HG02981 (cell line): ENCODE data around the gene ATRNL1.

ENCODE experiments used
- ATAC-seq: cut with Tn5 transposase; IDR thresholded peaks from one replicate; pipeline ENCODE4 v1.9.1; 2021; ENCODE audit warnings: mild to moderate bottlenecking, moderate library complexity; ENCODE audit not compliant: unreplicated experiment

Gene ATRNL1

DNA sequence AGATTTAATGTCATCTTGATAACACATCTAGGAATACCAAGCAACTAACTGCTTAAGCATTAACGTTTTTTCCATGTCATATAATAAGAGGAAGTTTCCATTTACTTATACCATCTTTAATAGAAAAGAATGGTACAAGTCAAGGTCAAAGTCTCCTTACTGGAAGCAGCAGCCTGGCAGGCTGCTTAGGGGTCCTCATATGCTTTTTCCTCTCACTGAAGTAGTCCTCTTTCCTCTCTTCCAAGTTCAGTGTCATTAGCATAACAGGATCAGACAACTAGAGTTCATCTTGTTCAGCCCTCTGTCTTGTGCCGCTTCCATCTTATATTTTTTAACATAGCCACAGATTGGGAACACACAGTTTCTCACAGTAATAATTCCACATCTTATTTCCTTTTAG lies 774.1 kb downstream of the ATRNL1 start:
- ATAC-seq, result no peak

DNA sequence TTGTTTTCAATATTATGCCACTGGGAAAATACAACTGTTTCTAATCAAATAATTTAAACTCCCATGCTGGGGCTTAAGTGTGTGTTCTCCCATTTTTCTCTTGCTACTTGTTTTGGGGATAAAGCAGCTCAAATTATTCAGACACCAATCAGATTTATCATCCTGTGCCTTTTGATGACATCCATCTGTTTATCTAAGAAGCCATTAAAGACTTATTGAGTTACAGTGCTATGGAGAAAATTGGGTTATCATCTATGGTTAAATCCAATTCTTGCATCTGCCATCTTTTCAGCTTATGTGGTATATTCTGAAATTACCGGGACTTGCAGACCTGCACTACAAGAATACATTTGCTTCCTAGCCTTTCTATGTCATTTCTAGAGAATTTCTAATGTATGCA lies 778.7 kb downstream of the ATRNL1 start:
- ATAC-seq, result no peak

DNA sequence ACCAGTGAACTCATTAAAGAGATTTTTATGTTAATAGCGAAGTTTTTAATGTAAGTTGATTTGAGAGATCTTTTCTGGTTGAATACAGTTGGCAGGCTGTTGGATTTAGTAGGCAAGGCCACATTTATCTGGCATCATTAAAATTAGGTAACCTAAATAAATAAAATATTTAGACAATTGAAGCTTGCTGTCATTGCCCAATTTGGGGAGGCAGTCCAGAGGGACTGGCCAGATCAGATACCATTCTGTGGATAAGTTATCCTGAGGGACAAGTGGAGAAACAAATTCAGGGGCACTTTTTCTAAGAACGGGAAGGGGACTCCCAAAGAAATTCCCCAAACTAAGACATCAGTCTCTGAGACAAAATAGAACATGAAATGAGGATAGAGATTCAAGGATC lies 782.0 kb downstream of the ATRNL1 start:
- ATAC-seq, result no peak

GRCh38 chr10:115879372-115880089 lies 786.4 kb downstream of the ATRNL1 start:
- ATAC-seq, result peak; percentile 58

- ATAC-seq, result no peak
These were observed 788.9 kb downstream of the ATRNL1 start for GRCh38 chr10:115882021-115882420.

- ATAC-seq, result no peak
These were observed 790.2 kb downstream of the ATRNL1 start for GRCh38 chr10:115883372-115883771.

- ATAC-seq, result no peak
These were observed 791.2 kb downstream of the ATRNL1 start for GRCh38 chr10:115884331-115884730.

- ATAC-seq, result no peak
These were observed 802.0 kb downstream of the ATRNL1 start for GRCh38 chr10:115895166-115895565.

GRCh38 chr10:115898242-115898641 lies 805.1 kb downstream of the ATRNL1 start:
- no peak for ATAC-seq

- ATAC-seq, result no peak
These were observed 809.4 kb downstream of the ATRNL1 start for GRCh38 chr10:115902596-115902995.

DNA sequence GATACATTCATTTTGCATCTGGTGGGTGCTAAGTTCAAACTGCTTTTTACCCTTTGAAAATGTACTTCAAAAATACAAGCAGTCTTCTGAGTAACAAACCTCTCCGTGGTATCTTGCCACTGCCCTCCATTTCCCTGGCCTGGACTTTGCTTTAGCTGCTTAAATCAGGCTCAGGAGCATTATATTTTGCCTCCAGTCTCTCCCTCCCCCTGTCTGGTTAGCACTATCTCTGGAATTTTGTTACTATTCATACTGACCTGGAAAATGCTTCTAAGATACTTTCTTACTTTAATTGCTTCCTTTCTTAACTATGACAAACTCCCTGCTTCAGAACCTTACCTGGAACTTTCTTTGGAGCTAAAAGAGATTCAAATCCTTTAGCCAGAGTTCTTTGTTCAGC lies 810.0 kb downstream of the ATRNL1 start:
- ATAC-seq, result no peak

DNA sequence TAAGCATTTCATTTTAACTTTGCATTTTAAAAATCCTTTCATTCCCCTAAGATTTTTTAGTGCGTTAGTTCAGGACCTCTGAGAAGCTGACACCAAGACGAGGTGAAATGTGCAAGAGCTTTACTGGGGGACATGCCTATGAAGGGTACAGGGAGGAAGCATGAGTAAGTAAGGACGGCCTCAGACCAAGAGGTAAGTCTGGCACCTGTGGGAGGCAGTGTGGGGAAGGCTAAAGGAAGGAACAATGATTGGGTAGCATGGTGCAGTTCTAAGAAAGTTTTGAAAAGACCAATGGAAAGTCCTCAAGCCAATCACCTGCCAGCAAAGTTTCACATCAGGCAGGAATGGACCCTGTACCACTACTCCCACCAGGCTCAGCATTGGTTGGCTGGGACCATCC lies 810.7 kb downstream of the ATRNL1 start:
- no peak for ATAC-seq

GRCh38 chr10:115909037-115909436 lies 815.9 kb downstream of the ATRNL1 start:
- no peak for ATAC-seq

GRCh38 chr10:115909962-115910731 lies 817.0 kb downstream of the ATRNL1 start:
- ATAC-seq, result no peak

- no peak for ATAC-seq
These were observed 821.3 kb downstream of the ATRNL1 start for GRCh38 chr10:115914475-115914874.

DNA sequence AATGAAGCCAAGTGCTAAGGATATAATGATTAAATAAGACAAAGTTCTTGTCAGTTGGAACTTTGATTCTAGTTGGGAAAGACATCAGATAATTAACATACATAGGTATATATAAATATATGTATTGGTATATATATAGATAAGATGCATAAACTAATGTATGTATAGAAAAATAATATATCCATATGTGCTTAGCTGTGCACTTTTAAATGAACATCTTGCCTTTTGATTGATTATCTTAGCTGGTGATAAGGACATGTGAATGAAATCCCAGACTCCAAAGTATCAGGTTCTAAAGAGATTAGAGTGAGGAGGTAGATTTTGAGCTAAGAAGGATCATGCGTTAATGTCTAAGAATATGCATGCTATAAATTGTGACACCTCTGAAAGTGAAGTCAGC lies 822.3 kb downstream of the ATRNL1 start:
- no peak for ATAC-seq

DNA sequence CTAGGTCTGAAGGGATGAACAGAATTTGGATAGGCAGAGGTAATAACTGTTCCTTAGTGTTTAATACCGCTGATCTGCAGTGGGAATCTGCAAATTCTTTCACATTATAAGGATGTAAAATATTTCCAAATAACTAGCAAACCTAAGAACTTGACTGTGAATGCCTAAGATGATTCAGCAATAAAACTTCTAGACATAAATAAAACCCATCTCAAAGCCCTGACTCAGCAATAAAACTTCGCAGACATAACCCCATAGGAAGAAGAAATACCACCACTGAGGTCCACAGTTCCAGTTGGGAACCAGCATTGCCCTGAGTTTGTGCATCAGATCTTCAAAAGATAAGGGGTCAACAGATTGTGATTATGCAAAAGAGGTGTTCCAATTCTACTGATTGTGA lies 825.6 kb downstream of the ATRNL1 start:
- no peak for ATAC-seq

- no peak for ATAC-seq
These were observed 828.6 kb downstream of the ATRNL1 start for GRCh38 chr10:115921795-115922194.

GRCh38 chr10:115931309-115931708 lies 838.1 kb downstream of the ATRNL1 start:
- ATAC-seq, result no peak

DNA sequence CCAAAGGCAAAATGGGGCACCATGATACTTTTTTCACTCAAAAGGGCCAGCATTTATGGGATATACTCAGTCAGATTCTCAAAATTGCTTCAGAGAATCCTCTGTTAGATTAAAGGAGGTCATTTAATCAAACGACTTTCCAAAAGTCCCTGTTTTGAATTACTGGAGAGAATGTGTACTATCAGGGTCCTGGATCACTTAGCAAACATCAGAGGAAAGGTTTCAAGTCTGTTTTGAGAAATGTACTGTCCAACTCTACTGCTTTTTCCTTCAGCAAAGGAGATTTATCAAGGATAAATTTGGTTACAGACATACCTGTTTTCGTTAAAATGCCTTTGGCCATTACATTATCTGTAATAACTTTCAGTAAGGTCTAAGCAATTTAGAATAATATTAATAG lies 838.9 kb downstream of the ATRNL1 start:
- no peak for ATAC-seq

DNA sequence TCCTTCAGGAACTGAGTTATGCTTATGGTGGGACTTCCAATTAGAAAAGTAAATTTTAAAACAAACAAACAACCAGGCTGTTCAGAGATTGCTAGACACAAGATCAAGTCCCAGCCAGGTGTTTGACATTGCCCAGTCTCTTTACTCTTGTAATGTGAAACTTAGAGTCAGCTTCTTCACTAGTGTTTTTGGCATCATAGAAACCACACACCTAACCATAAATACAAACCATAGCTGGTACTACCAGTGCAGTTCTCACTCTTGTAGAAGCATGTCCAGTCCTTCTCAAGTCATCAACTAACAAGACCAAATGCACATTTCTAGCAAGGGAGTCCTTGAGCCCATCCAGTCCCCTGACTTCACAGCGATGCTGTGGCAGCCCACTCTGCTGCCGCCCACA lies 839.9 kb downstream of the ATRNL1 start:
- no peak for ATAC-seq

GRCh38 chr10:115935731-115936130 lies 842.6 kb downstream of the ATRNL1 start:
- no peak for ATAC-seq
